Hepatocyte (in vitro differentiated cells): Measurements from ENCODE around the gene MSI2.

Experiments
- CTCF ChIP-seq: fragments of 200-600 bp; sonication (generic); IDR thresholded peaks from 2 replicates; pipeline ENCODE4 v1.5.1; 2016; ENCODE audit warnings: antibody characterized with exemption, mild to moderate bottlenecking; ENCODE audit not compliant: poor library complexity
- EZH2 ChIP-seq: fragments of 200-600 bp; sonication (generic); IDR thresholded peaks from 2 replicates; pipeline ENCODE4 v1.6.1; 2016; ENCODE audit warnings: antibody characterized with exemption, mild to moderate bottlenecking, borderline replicate concordance
- EZH2phosphoT487 ChIP-seq: fragments of 200-600 bp; sonication (generic); IDR thresholded peaks from one replicate; pipeline ENCODE4 v1.6.1; 2018; ENCODE audit warnings: antibody characterized with exemption, mild to moderate bottlenecking, low read depth, moderate library complexity; ENCODE audit not compliant: unreplicated experiment, severe bottlenecking

DNA sequence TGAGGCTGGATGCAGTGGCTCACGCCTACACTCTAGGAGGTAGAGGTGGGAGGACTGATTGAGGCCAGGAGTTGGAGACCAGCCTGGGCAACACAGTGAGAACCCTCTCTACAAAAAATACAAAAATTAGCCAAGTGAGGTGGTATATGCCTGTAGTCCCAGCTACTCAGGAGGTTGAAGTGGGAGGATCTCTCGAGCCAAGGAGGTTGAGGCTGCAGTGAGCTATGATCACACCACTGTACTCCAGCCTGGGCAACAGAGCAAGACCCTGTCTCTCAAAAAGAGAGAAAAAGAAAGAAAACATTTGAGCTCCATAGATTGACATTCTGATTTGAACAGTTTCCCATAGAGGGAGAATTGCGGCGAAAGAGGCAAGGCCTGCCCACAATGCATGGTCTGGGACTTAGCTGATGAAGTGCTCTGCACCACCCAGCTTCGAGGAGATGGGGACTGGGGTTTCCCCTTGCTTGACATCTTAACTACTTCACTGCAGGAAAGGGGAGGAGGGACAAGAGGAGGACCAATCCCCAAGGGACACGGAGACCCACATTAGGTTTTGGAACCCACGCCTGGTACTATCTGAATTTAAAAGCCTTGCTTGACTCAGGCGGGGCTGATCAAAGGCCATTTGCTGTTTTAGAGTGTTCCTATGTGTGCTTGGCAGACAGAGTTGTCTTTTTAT is 21.7 kb downstream of the MSI2 start:
- TF ChIP-seq CTCF (no peak), EZH2phosphoT487 (no peak), EZH2 (no peak)
